Testis (tissue), 2 donors: ENCODE measurements around the gene ACVR2B.

Experiments
- POLR2A ChIP-seq: fragments of 450-650 bp; IDR thresholded peaks from one replicate; pipeline ENCODE4 v1.6.1; 2017; ENCODE audit warnings: antibody characterized with exemption, mild to moderate bottlenecking, moderate library complexity
- TF ChIP-seq, protein P1 (sequence below), 3 experiments: fragments of 450-650 bp in 2 of 3; fragments of 200-600 bp in 1 of 3; sonication (generic) in 1 of 3; IDR thresholded peaks; one replicate each; pipeline ENCODE4 v1.5.1; 2016 to 2019; ENCODE audit warnings: antibody characterized with exemption in 3 of 3, mild to moderate bottlenecking in 2 of 3, moderate library complexity in 1 of 3

DNA sequence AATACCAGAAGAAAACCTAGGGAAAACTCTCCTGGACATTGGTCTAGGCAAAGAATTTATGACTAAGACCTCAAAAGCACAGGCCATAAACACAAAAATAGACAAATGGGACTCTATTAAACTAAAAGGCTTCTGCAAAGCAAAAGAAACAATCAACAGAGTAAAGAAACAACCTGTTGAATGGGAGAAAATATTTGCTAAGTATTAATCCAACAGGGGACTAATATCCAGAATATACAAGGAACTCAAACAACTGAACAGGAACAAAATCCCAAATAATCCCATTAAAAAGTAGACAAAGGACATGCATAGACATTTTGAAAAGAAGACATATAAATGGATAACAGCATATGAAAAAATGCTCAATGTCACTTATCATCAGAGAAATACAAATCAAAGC is 6.9 kb upstream of the ACVR2B start:
- TF ChIP-seq, protein P1, sequence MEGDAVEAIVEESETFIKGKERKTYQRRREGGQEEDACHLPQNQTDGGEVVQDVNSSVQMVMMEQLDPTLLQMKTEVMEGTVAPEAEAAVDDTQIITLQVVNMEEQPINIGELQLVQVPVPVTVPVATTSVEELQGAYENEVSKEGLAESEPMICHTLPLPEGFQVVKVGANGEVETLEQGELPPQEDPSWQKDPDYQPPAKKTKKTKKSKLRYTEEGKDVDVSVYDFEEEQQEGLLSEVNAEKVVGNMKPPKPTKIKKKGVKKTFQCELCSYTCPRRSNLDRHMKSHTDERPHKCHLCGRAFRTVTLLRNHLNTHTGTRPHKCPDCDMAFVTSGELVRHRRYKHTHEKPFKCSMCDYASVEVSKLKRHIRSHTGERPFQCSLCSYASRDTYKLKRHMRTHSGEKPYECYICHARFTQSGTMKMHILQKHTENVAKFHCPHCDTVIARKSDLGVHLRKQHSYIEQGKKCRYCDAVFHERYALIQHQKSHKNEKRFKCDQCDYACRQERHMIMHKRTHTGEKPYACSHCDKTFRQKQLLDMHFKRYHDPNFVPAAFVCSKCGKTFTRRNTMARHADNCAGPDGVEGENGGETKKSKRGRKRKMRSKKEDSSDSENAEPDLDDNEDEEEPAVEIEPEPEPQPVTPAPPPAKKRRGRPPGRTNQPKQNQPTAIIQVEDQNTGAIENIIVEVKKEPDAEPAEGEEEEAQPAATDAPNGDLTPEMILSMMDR (IDR thresholded peaks at IDR 0.05) = no peak
- no peak for TF ChIP-seq POLR2A
